HepG2 (cell line): ENCODE data around the gene OBSL1. TPM values are rescaled to one million over a fixed set of nuclear protein-coding genes. Genes with fewer than 3 reads are reported as not detected.
A peak's percentile ranks its signal among the peaks of the same experiment; 100 is the strongest.

ENCODE experiments used
- CBX2 ChIP-seq, 2 experiments: fragments of 200-600 bp in 1 of 2; sonication (generic); formaldehyde crosslinking in 1 of 2; IDR thresholded peaks; 2 replicates each; pipeline versions ENCODE4 v1.7.0 to v1.8.1; 2018 to 2022; ENCODE audit warnings: low read depth in 2 of 2, low read length in 1 of 2, mild to moderate bottlenecking in 1 of 2, missing genetic modification reagents in 1 of 2
- FOSL2 ChIP-seq: sonication (generic); formaldehyde crosslinking; IDR thresholded peaks from 2 replicates; pipeline ENCODE4 v1.4.0; 2020; ENCODE audit warnings: missing genetic modification reagents
- KAT8 ChIP-seq: IDR thresholded peaks from 2 replicates; pipeline ENCODE4 v1.6.1; 2016; ENCODE audit warnings: missing genetic modification reagents, missing compliant biosample characterization
- NRL ChIP-seq: sonication (generic); formaldehyde crosslinking; IDR thresholded peaks from 2 replicates; pipeline ENCODE4 v1.5.0; 2020; ENCODE audit warnings: missing genetic modification reagents, mild to moderate bottlenecking, moderate library complexity, borderline replicate concordance
- POLR2AphosphoS5 ChIP-seq: IDR thresholded peaks from 2 replicates; pipeline ENCODE4 v1.6.1; 2012; ENCODE audit warnings: low read depth, low read length
- SMAD1 ChIP-seq: sonication (generic); formaldehyde crosslinking; IDR thresholded peaks from 2 replicates; pipeline ENCODE4 v1.4.0; 2020; ENCODE audit warnings: missing genetic modification reagents, low read depth, mild to moderate bottlenecking, borderline replicate concordance
- SP140L ChIP-seq: sonication (generic); formaldehyde crosslinking; IDR thresholded peaks from 2 replicates; pipeline ENCODE4 v1.4.0; 2020; ENCODE audit warnings: missing genetic modification reagents, borderline replicate concordance
- STAG1 ChIP-seq: sonication (generic); formaldehyde crosslinking; IDR thresholded peaks from 2 replicates; pipeline ENCODE4 v1.4.0; 2020; ENCODE audit warnings: missing genetic modification reagents
- TCF7 ChIP-seq: sonication (generic); IDR thresholded peaks from 2 replicates; pipeline ENCODE4 v1.6.1; 2016; ENCODE audit warnings: antibody characterized with exemption, low read depth
- XRCC5 ChIP-seq: fragments of 200-400 bp; formaldehyde crosslinking; optimal IDR thresholded peaks from 2 replicates; pipeline ENCODE3; 2017; ENCODE audit warnings: mild to moderate bottlenecking, low read length
- YY1 ChIP-seq: IDR thresholded peaks from 2 replicates; pipeline ENCODE4 v1.6.1; 2011; ENCODE audit warnings: low read length, low read depth, moderate library complexity, mild to moderate bottlenecking; ENCODE audit not compliant: insufficient read depth, insufficient replicate concordance
- ZNF230 ChIP-seq: sonication (generic); formaldehyde crosslinking; IDR thresholded peaks from 2 replicates; pipeline ENCODE4 v1.4.0; 2020; ENCODE audit warnings: mild to moderate bottlenecking, missing genetic modification reagents
- ZNF232 ChIP-seq: sonication (generic); formaldehyde crosslinking; IDR thresholded peaks from 2 replicates; pipeline ENCODE4 v1.4.0; 2020; ENCODE audit warnings: missing genetic modification reagents, borderline replicate concordance
- ZNF292 ChIP-seq: sonication (generic); formaldehyde crosslinking; IDR thresholded peaks from 2 replicates; pipeline ENCODE4 v1.8.1; 2022; ENCODE audit warnings: mild to moderate bottlenecking, low read depth, missing genetic modification reagents, borderline replicate concordance
- ZNF598 ChIP-seq: sonication (generic); formaldehyde crosslinking; IDR thresholded peaks from 2 replicates; pipeline ENCODE4 v1.5.1; 2020; ENCODE audit warnings: mild to moderate bottlenecking, missing genetic modification reagents, borderline replicate concordance
- ZNF614 ChIP-seq: IDR thresholded peaks from 2 replicates; pipeline ENCODE4 v1.6.1; 2018; ENCODE audit warnings: missing biosample characterization, missing genetic modification reagents, inconsistent platforms, borderline replicate concordance
- ZSCAN25 ChIP-seq: sonication (generic); formaldehyde crosslinking; IDR thresholded peaks from 2 replicates; pipeline ENCODE4 v1.8.0; 2022; ENCODE audit warnings: mild to moderate bottlenecking, missing genetic modification reagents
- ZSCAN31 ChIP-seq: sonication (generic); formaldehyde crosslinking; IDR thresholded peaks from 2 replicates; pipeline ENCODE4 v1.5.0; 2020; ENCODE audit warnings: low read depth, mild to moderate bottlenecking, missing genetic modification reagents
- polyA plus RNA-seq, 8 experiments: library from polyadenylated mRNA; depleted of rRNA in 3 of 8; stranded (reverse) in 7 of 8; unstranded in 1 of 8; fragments of >200 nt; fragmentation: Illumina TruSeq in 4 of 8; extraction: Trizol in 4 of 8; gene quantifications; 2 replicates each; pipeline versions ENCODE4 v1.2.1 to v1.2.3, GENCODE V29; 2011 to 2016; ENCODE audit warnings: low read depth in 4 of 8, missing spikeins in 1 of 8, mixed read lengths in 1 of 8; ENCODE audit not compliant: insufficient read depth in 1 of 8
- total RNA-seq, 5 experiments: library from RNA; depleted of rRNA; stranded (reverse); fragments of >200 nt; fragmentation: Illumina TruSeq; extraction: Trizol; gene quantifications; 2 replicates each; pipeline ENCODE4 v1.2.3, GENCODE V29; 2016; ENCODE audit warnings: low read depth in 1 of 5
- TF ChIP-seq, protein P1 (sequence below): sonication (generic); formaldehyde crosslinking; IDR thresholded peaks from 2 replicates; pipeline ENCODE4 v1.4.0; 2020; ENCODE audit warnings: missing genetic modification reagents, borderline replicate concordance
- TF ChIP-seq, protein P2 (sequence below): sonication (generic); formaldehyde crosslinking; IDR thresholded peaks from 2 replicates; pipeline ENCODE4 v1.4.0; 2020; ENCODE audit warnings: missing genetic modification reagents
- TF ChIP-seq, protein P3 (sequence below): sonication (generic); formaldehyde crosslinking; IDR thresholded peaks from 2 replicates; pipeline ENCODE4 v1.4.0; 2020; ENCODE audit warnings: mild to moderate bottlenecking, missing genetic modification reagents
- TF ChIP-seq, protein P4 (sequence below): IDR thresholded peaks from 2 replicates; pipeline ENCODE4 v1.6.1; 2012; ENCODE audit warnings: inconsistent platforms
- TF ChIP-seq, protein P5 (sequence below): sonication (generic); formaldehyde crosslinking; IDR thresholded peaks from 2 replicates; pipeline ENCODE4 v1.8.0; 2022; ENCODE audit warnings: missing genetic modification reagents, mild to moderate bottlenecking, borderline replicate concordance

The OBSL1 gene
- total and polyA plus RNA-seq, 2 of the 13 experiments (the other 11 are each of a cell fraction or from before 2014, with no cell fraction given), result 86.7 to 218 TPM

DNA sequence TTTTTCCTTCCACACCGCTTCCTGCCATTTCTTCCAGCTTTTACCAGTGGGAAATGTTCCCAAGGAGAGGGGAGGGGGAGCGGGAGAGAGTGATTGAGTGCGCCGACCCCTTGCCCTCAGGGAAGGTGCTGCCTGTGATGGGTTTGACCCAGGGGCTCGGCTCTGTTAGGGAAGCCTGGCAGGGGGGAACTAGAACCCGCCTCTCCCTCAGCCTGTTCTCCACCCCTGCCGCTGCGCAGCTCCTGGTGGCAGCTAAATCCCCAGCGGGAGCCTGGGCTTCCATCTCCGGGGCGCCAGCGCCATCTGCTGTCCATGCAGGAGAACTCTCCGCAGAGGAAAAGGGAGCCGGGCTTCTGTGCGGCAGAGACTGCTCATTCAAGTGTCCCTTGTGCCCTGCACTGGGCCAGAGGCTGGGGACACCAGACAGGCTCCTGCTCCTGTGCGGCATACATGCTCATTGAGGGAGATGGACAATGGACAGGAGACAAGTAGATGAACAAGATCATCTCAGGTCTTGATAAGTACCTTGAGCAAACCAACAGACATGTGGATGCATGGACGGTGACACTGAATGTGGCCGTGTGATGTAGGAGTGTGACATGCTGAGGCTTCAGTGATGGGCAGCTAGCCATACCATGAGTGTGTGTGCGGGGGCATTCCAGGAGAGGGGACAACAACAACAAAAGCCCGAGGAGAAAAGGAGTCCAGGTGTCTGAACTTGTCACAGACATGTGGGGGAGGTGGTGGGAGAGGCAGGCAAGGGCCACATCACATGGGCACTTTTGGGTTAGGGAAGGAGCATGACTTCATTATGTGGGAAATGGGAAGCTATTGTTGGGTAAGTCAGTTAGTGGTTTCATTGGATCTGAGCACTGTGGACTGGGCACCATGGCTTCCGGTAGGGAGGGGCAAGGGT, 41.0 kb downstream of the OBSL1 start (continued):
- TF ChIP-seq ZNF614 (CRISPR knock-in tag), result peak; percentile 62; the same call in 1 of the 2 replicates
- TF ChIP-seq STAG1, result peak; percentile 99
- no peak for TF ChIP-seq TCF7
- TF ChIP-seq KAT8, result no peak
- TF ChIP-seq ZSCAN31 (CRISPR knock-in tag), result peak; percentile 71; the same call in 1 of the 2 replicates
- TF ChIP-seq, protein P1, sequence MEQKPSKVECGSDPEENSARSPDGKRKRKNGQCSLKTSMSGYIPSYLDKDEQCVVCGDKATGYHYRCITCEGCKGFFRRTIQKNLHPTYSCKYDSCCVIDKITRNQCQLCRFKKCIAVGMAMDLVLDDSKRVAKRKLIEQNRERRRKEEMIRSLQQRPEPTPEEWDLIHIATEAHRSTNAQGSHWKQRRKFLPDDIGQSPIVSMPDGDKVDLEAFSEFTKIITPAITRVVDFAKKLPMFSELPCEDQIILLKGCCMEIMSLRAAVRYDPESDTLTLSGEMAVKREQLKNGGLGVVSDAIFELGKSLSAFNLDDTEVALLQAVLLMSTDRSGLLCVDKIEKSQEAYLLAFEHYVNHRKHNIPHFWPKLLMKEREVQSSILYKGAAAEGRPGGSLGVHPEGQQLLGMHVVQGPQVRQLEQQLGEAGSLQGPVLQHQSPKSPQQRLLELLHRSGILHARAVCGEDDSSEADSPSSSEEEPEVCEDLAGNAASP (CRISPR knock-in tag), result peak; percentile 60; the same call in 1 of the 2 replicates
- peak; percentile 15; the same call in 1 of the 2 replicates for TF ChIP-seq NRL
- TF ChIP-seq ZNF230 (CRISPR knock-in tag), result peak; percentile 89; the same call in 1 of the 2 replicates
- no peak for TF ChIP-seq SP140L (CRISPR knock-in tag)
- TF ChIP-seq ZSCAN25 (CRISPR knock-in tag), result peak; percentile 98
- TF ChIP-seq, protein P2, sequence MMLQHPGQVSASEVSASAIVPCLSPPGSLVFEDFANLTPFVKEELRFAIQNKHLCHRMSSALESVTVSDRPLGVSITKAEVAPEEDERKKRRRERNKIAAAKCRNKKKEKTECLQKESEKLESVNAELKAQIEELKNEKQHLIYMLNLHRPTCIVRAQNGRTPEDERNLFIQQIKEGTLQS (CRISPR knock-in tag), result 0 out of 2 replicates have a peak, but pooled peaks have one; percentile 20
- TF ChIP-seq, protein P3, sequence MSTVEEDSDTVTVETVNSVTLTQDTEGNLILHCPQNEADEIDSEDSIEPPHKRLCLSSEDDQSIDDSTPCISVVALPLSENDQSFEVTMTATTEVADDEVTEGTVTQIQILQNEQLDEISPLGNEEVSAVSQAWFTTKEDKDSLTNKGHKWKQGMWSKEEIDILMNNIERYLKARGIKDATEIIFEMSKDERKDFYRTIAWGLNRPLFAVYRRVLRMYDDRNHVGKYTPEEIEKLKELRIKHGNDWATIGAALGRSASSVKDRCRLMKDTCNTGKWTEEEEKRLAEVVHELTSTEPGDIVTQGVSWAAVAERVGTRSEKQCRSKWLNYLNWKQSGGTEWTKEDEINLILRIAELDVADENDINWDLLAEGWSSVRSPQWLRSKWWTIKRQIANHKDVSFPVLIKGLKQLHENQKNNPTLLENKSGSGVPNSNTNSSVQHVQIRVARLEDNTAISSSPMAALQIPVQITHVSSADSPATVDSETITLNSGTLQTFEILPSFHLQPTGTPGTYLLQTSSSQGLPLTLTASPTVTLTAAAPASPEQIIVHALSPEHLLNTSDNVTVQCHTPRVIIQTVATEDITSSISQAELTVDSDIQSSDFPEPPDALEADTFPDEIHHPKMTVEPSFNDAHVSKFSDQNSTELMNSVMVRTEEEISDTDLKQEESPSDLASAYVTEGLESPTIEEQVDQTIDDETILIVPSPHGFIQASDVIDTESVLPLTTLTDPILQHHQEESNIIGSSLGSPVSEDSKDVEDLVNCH, result no peak
- TF ChIP-seq POLR2AphosphoS5, result no peak
- TF ChIP-seq ZNF292 (CRISPR knock-in tag), result peak; percentile 22; the same call in 1 of the 2 replicates
- peak; percentile 76; the same call in 1 of the 2 replicates for TF ChIP-seq ZNF598
- TF ChIP-seq SMAD1 (CRISPR knock-in tag), result peak; percentile 73; the same call in 1 of the 2 replicates
- TF ChIP-seq, protein P4, sequence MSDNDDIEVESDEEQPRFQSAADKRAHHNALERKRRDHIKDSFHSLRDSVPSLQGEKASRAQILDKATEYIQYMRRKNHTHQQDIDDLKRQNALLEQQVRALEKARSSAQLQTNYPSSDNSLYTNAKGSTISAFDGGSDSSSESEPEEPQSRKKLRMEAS, result peak; percentile 46; the same call in 1 of the 2 replicates
- TF ChIP-seq ZNF232 (CRISPR knock-in tag), result no peak
- no peak for TF ChIP-seq CBX2 (IDR thresholded peaks at IDR 0.05; ENCODE audit: low read depth, low read length)
- TF ChIP-seq CBX2 (CRISPR knock-in tag; IDR thresholded peaks at IDR 0.05; ENCODE audit: low read depth), result no peak
- TF ChIP-seq XRCC5, result peak; percentile 89
- TF ChIP-seq FOSL2 (CRISPR knock-in tag), result peak; percentile 29; the same call in 1 of the 2 replicates
- TF ChIP-seq, protein P5, sequence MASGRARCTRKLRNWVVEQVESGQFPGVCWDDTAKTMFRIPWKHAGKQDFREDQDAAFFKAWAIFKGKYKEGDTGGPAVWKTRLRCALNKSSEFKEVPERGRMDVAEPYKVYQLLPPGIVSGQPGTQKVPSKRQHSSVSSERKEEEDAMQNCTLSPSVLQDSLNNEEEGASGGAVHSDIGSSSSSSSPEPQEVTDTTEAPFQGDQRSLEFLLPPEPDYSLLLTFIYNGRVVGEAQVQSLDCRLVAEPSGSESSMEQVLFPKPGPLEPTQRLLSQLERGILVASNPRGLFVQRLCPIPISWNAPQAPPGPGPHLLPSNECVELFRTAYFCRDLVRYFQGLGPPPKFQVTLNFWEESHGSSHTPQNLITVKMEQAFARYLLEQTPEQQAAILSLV (CRISPR knock-in tag), result peak; percentile 68
- TF ChIP-seq YY1, result peak; percentile 54
